Lung (tissue), 12 donors: ENCODE measurements around the gene CPSF3. TPM values are rescaled to one million over a fixed set of nuclear protein-coding genes. Genes with fewer than 3 reads are reported as not detected.

Experiments
- ATAC-seq: fragments of 200-7000 bp; cut with Tn5 transposase; one replicate; pipeline ENCODE4 v1.9.1; 2020; ENCODE audit warnings: moderate number of reproducible peaks; ENCODE audit not compliant: insufficient read depth, low FRiP score
- DNase-seq, 3 donors: peaks; one replicate each; pipeline ENCODE4 v3.0.0-alpha.2; 2013 to 2017
- H3K27ac ChIP-seq, 2 donors: one replicate each; pipeline ENCODE4 v1.5.1; 2013; ENCODE audit warnings: mild to moderate bottlenecking in 2 of 2, moderate library complexity in 2 of 2, control low read depth in 1 of 2, inconsistent platforms in 1 of 2, low read depth in 1 of 2, low read length in 1 of 2
- H3K27me3 ChIP-seq, 3 donors: one replicate each; pipeline ENCODE4 v1.5.1; 2013; ENCODE audit warnings: low read length in 2 of 3; ENCODE audit not compliant: control insufficient read depth in 3 of 3, insufficient read depth in 3 of 3
- H3K36me3 ChIP-seq, 4 donors: one replicate each; pipeline ENCODE4 v1.5.1; 2013; ENCODE audit warnings: low read length in 4 of 4, mild to moderate bottlenecking in 1 of 4, moderate library complexity in 1 of 4; ENCODE audit not compliant: control insufficient read depth in 4 of 4, insufficient read depth in 4 of 4
- H3K4me1 ChIP-seq, 5 donors: one replicate each; pipeline ENCODE4 v1.5.1; 2013; ENCODE audit warnings: low read length in 5 of 5, mild to moderate bottlenecking in 2 of 5, moderate library complexity in 1 of 5; ENCODE audit not compliant: control insufficient read depth in 5 of 5, insufficient read depth in 5 of 5
- H3K4me3 ChIP-seq: one replicate; pipeline ENCODE4 v1.5.1; 2013; ENCODE audit warnings: mild to moderate bottlenecking, control low read depth, moderate library complexity
- H3K9ac ChIP-seq, 2 donors: one replicate each; pipeline ENCODE4 v1.5.1; 2013; ENCODE audit warnings: low read length in 2 of 2, control low read depth in 1 of 2; ENCODE audit not compliant: insufficient read depth in 1 of 2
- H3K9me3 ChIP-seq, 4 donors: one replicate each; pipeline ENCODE4 v1.5.1; 2013; ENCODE audit warnings: low read length in 3 of 4, mild to moderate bottlenecking in 1 of 4, moderate library complexity in 1 of 4; ENCODE audit not compliant: control insufficient read depth in 4 of 4, insufficient read depth in 3 of 4
- WGBS, 2 donors: extraction: QIAGEN DNeasy Blood & Tissue Kit; methylation state at CpG; one replicate each; pipeline ENCODE4 v1.1.7; 2013; 5-methylcytosine and 5-hydroxymethylcytosine counted together
- polyA plus RNA-seq, 2 donors: library from polyadenylated mRNA; stranded (reverse); fragments of 200-250 nt; gene quantifications; one replicate each; pipeline ENCODE4 v1.2.1, GENCODE V29; 2013
- total RNA-seq, 2 donors: library from RNA; depleted of rRNA in 1 of 2; stranded (reverse); fragments of >200 nt in 1 of 2; gene quantifications; one replicate each; pipeline ENCODE4 v1.2.1, GENCODE V29; 2014 to 2021
- TF ChIP-seq, protein P1 (sequence below): IDR thresholded peaks from 2 replicates; pipeline ENCODE4 v1.5.1; 2012; ENCODE audit warnings: mild to moderate bottlenecking; ENCODE audit errors: control extremely low read depth, extremely low read depth
- donor health status: control.
- donor health status: control.
- donor health status: Bipolar disorder and iron deficiency.
- donor health status: healthy.
- donor health status: DM: yes; HTN: yes; CAD: no.

CPSF3 gene
- total and polyA plus RNA-seq, 4 donors: 15.6 to 25.9 (median 20.8) TPM

DNA sequence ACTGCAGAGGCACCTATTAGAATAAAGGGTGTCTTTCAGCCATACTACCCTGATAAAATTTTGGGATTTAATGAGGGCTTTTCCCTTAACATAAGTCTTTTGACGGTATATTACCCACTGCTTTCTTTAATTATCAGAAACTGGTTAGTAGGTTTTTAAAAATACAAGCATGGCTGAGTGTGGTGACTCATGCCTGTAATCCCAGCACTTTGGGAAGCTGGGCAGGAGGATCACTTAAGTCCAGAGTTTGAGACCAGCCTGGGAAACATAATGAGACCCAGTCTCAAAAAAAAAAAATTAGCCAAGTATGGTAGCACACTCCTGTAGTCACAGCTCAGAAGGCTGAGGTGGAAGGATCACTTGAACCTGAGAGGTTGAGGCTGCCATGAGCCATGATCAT is 16.1 kb downstream of the CPSF3 start:
- H3K36me3 ChIP-seq: peaks cover 22 to 42% (median 32%) of the 10 kb centered on the region in 4 donors
- 97 to 100% methylated on average over 1 of the region's 1 CpG for WGBS, 2 donors
- DNase-seq (no peak), ATAC-seq (no peak)
- H3K4me3 ChIP-seq: no peak overlapping the region
- H3K4me1 ChIP-seq: no peaks in the 10 kb centered on the region
- H3K9me3 ChIP-seq: no peaks in the 10 kb centered on the region
- no peaks in the 10 kb centered on the region for H3K27me3 ChIP-seq
- TF ChIP-seq, protein P1, sequence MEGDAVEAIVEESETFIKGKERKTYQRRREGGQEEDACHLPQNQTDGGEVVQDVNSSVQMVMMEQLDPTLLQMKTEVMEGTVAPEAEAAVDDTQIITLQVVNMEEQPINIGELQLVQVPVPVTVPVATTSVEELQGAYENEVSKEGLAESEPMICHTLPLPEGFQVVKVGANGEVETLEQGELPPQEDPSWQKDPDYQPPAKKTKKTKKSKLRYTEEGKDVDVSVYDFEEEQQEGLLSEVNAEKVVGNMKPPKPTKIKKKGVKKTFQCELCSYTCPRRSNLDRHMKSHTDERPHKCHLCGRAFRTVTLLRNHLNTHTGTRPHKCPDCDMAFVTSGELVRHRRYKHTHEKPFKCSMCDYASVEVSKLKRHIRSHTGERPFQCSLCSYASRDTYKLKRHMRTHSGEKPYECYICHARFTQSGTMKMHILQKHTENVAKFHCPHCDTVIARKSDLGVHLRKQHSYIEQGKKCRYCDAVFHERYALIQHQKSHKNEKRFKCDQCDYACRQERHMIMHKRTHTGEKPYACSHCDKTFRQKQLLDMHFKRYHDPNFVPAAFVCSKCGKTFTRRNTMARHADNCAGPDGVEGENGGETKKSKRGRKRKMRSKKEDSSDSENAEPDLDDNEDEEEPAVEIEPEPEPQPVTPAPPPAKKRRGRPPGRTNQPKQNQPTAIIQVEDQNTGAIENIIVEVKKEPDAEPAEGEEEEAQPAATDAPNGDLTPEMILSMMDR: no peak
- H3K27ac ChIP-seq: no peak overlapping the region
- H3K9ac ChIP-seq: no peak overlapping the region

DNA sequence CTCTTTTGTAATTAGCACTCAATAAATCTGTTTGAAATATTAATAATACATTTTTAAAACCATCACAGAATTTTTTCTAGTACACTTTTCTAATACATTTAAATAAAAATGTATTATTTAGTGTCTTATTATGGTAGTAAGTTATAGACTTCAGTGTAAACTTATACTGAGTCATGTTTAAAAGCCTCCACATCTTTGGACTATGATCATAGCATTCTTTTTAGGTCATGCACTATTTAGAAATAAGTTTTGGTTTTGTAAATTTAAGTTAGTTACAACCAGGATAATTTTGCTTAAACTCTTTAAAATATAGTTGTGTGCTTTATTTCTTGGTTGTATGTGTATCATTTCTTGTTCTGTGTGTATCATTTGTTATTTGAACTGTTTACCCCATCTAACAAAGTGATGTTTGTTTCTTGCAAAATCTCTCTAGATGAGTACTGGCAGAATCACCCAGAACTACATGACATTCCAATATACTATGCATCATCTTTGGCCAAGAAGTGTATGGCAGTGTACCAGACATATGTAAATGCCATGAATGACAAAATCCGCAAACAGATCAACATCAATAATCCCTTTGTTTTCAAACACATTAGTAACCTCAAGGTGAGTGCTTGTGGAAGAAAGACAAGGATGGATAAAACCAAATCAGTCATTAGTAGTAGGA is 16.7 kb downstream of the CPSF3 start:
- no peak overlapping the region for H3K9ac ChIP-seq
- no peak overlapping the region for H3K4me3 ChIP-seq
- no peaks in the 10 kb centered on the region for H3K27me3 ChIP-seq
- H3K4me1 ChIP-seq: no peaks in the 10 kb centered on the region
- H3K9me3 ChIP-seq: no peaks in the 10 kb centered on the region
- 96 to 100% methylated on average over 1 of the region's 1 CpG for WGBS, 2 donors
- peaks cover 24 to 41% (median 33%) of the 10 kb centered on the region in 4 donors for H3K36me3 ChIP-seq
- DNase-seq (no peak), ATAC-seq (no peak)
- H3K27ac ChIP-seq: no peak overlapping the region
- TF ChIP-seq, protein P1: no peak

DNA sequence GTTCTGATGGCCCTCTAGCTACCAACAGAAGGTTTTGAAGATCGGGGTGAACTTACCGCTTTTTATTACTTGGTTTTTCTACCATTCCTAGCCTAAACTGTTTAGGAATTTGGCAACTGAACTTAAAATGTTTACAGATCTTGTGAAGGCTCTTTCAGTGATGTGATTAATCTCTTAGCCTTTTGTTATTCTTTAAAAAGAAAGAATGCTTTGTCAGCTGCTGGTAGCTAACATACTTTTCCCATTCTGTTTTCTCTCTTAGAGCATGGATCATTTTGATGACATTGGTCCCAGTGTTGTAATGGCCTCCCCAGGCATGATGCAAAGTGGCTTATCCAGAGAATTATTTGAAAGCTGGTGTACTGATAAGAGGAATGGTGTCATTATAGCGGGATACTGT is 18.1 kb downstream of the CPSF3 start:
- DNase-seq (no peak), ATAC-seq (no peak)
- TF ChIP-seq, protein P1: no peak
- no peaks in the 10 kb centered on the region for H3K27me3 ChIP-seq
- no peaks in the 10 kb centered on the region for H3K4me1 ChIP-seq
- H3K4me3 ChIP-seq: no peak overlapping the region
- no peaks in the 10 kb centered on the region for H3K9me3 ChIP-seq
- no peak overlapping the region for H3K27ac ChIP-seq
- no peak overlapping the region for H3K9ac ChIP-seq
- WGBS, 2 donors: 78 to 79% methylated on average over 3 of the region's 3 CpGs
- H3K36me3 ChIP-seq: peaks cover 26 to 46% (median 38%) of the 10 kb centered on the region in 4 donors

DNA sequence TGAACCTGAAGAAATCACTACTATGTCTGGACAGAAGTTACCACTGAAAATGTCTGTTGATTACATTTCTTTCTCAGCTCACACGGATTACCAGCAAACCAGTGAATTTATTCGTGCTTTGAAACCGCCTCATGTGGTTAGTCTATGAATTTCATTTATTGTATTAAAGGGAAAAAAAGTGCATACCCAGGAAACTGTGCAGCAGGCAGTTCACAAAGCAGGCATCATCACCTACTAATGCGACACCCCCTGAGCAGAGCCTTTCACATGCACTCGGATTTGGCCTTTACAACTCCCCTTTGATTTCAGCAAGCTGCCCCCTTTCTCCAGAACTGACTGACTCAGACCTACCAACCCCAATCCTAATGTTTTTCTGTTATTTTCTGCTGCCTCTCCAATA is 20.1 kb downstream of the CPSF3 start:
- TF ChIP-seq, protein P1: no peak
- WGBS, 2 donors: 90 to 98% methylated on average over 5 of the region's 5 CpGs
- Histone ChIP-seq H3K36me3 (peaks cover 18 to 37% (median 30%) of the 10 kb centered on the region in 4 donors), H3K9me3 (no peaks in the 10 kb centered on the region), H3K4me3 (no peak overlapping the region), H3K9ac (no peak overlapping the region), H3K4me1 (no peaks in the 10 kb centered on the region), H3K27ac (no peak overlapping the region), H3K27me3 (no peaks in the 10 kb centered on the region)
- ATAC-seq (no peak), DNase-seq (no peak)
